ENCODE data around the gene SLC7A6OS.
A peak's percentile ranks its signal among the peaks of the same experiment; 100 is the strongest.

SLC7A6OS gene

GRCh38 chr16:68310774-68311511, at the start of gene SLC7A6OS, which contains the start of gene PRMT7:
Gene SLC7A6OS (minus strand): TSS chr16:68310946. CDS start chr16:68310926, 20 bp downstream.
Gene PRMT7 (plus strand): TSS chr16:68311019. CDS start chr16:68315980, 4,961 bp downstream.
- Histone ChIP-seq H3K36me3 (ENCODE audit: insufficient read depth, low read length) (0 out of 2 replicates have a peak, but pooled peaks cover 2% of the 10 kb centered on the region), H3K9me3 (ENCODE audit: control insufficient read depth, insufficient read depth, low read length) (no peaks in the 10 kb centered on the region), H3K9ac (ENCODE audit: low read depth, low read length) (peak within 1 kb of the TSS; percentile 88), H3K4me1 (ENCODE audit: insufficient read depth, low read length) (peaks cover 14% of the 10 kb centered on the region)

- Histone ChIP-seq H3K4me1 (ENCODE audit: insufficient read depth, low read length) (no peaks in the 10 kb centered on the region; the same call in 1 of the 2 replicates), H3K36me3 (ENCODE audit: insufficient read depth, low read length) (no peaks in the 10 kb centered on the region; the same call in none of the 2 replicates), H3K9ac (ENCODE audit: low read depth, low read length) (no peak overlapping the region), H3K9me3 (ENCODE audit: control insufficient read depth, insufficient read depth, low read length) (no peaks in the 10 kb centered on the region)
Observed at GRCh38 chr16:68359398-68360191, 48.8 kb upstream of the SLC7A6OS start.

- no peak overlapping the region for H3K9ac ChIP-seq (ENCODE audit: low read depth, low read length)
- H3K36me3 ChIP-seq (ENCODE audit: insufficient read depth, low read length), result no peaks in the 10 kb centered on the region; the same call in none of the 2 replicates
- no peaks in the 10 kb centered on the region for H3K9me3 ChIP-seq (ENCODE audit: control insufficient read depth, insufficient read depth, low read length)
- no peaks in the 10 kb centered on the region; the same call in 1 of the 2 replicates for H3K4me1 ChIP-seq (ENCODE audit: insufficient read depth, low read length)
Observed at GRCh38 chr16:68358951-68359350, 48.2 kb upstream of the SLC7A6OS start.

GRCh38 chr16:68357923-68358322, 47.2 kb upstream of the SLC7A6OS start:
- Histone ChIP-seq H3K9ac (ENCODE audit: low read depth, low read length) (no peak overlapping the region), H3K9me3 (ENCODE audit: control insufficient read depth, insufficient read depth, low read length) (no peaks in the 10 kb centered on the region), H3K4me1 (ENCODE audit: insufficient read depth, low read length) (no peaks in the 10 kb centered on the region; the same call in 1 of the 2 replicates), H3K36me3 (ENCODE audit: insufficient read depth, low read length) (no peaks in the 10 kb centered on the region; the same call in none of the 2 replicates)

GRCh38 chr16:68357521-68357922, 46.8 kb upstream of the SLC7A6OS start:
- H3K9ac ChIP-seq (ENCODE audit: low read depth, low read length), result no peak overlapping the region
- H3K9me3 ChIP-seq (ENCODE audit: control insufficient read depth, insufficient read depth, low read length), result no peaks in the 10 kb centered on the region

GRCh38 chr16:68356919-68357286, 46.2 kb upstream of the SLC7A6OS start:
- Histone ChIP-seq H3K4me1 (ENCODE audit: insufficient read depth, low read length) (no peaks in the 10 kb centered on the region; the same call in 1 of the 2 replicates), H3K9ac (ENCODE audit: low read depth, low read length) (no peak overlapping the region), H3K9me3 (ENCODE audit: control insufficient read depth, insufficient read depth, low read length) (no peaks in the 10 kb centered on the region), H3K36me3 (ENCODE audit: insufficient read depth, low read length) (no peaks in the 10 kb centered on the region; the same call in none of the 2 replicates)

More at GRCh38 chr16:68357521-68357922, 46.8 kb upstream of the SLC7A6OS start:
- no peaks in the 10 kb centered on the region; the same call in none of the 2 replicates for H3K36me3 ChIP-seq (ENCODE audit: insufficient read depth, low read length)
- no peaks in the 10 kb centered on the region; the same call in 1 of the 2 replicates for H3K4me1 ChIP-seq (ENCODE audit: insufficient read depth, low read length)

GRCh38 chr16:68356249-68356918, 45.6 kb upstream of the SLC7A6OS start:
- Histone ChIP-seq H3K36me3 (ENCODE audit: insufficient read depth, low read length) (no peaks in the 10 kb centered on the region; the same call in none of the 2 replicates), H3K4me1 (ENCODE audit: insufficient read depth, low read length) (no peaks in the 10 kb centered on the region; the same call in 1 of the 2 replicates), H3K9me3 (ENCODE audit: control insufficient read depth, insufficient read depth, low read length) (no peaks in the 10 kb centered on the region), H3K9ac (ENCODE audit: low read depth, low read length) (no peak overlapping the region)

GRCh38 chr16:68355447-68356248, 44.9 kb upstream of the SLC7A6OS start:
- no peaks in the 10 kb centered on the region for H3K9me3 ChIP-seq (ENCODE audit: control insufficient read depth, insufficient read depth, low read length)
- H3K9ac ChIP-seq (ENCODE audit: low read depth, low read length), result no peak overlapping the region
- no peaks in the 10 kb centered on the region for H3K4me1 ChIP-seq (ENCODE audit: insufficient read depth, low read length)
- no peaks in the 10 kb centered on the region; the same call in none of the 2 replicates for H3K36me3 ChIP-seq (ENCODE audit: insufficient read depth, low read length)

GRCh38 chr16:68354816-68355215, 44.1 kb upstream of the SLC7A6OS start:
- no peaks in the 10 kb centered on the region for H3K9me3 ChIP-seq (ENCODE audit: control insufficient read depth, insufficient read depth, low read length)
- H3K4me1 ChIP-seq (ENCODE audit: insufficient read depth, low read length), result no peaks in the 10 kb centered on the region
- no peak overlapping the region for H3K9ac ChIP-seq (ENCODE audit: low read depth, low read length)
- H3K36me3 ChIP-seq (ENCODE audit: insufficient read depth, low read length), result peaks cover 2% of the 10 kb centered on the region

- Histone ChIP-seq H3K4me1 (ENCODE audit: insufficient read depth, low read length) (no peaks in the 10 kb centered on the region), H3K36me3 (ENCODE audit: insufficient read depth, low read length) (peaks cover 2% of the 10 kb centered on the region), H3K9me3 (ENCODE audit: control insufficient read depth, insufficient read depth, low read length) (no peaks in the 10 kb centered on the region), H3K9ac (ENCODE audit: low read depth, low read length) (no peak overlapping the region)
Observed at GRCh38 chr16:68353366-68353765, 42.6 kb upstream of the SLC7A6OS start.

- H3K36me3 ChIP-seq (ENCODE audit: insufficient read depth, low read length), result peaks cover 5% of the 10 kb centered on the region
- no peaks in the 10 kb centered on the region for H3K9me3 ChIP-seq (ENCODE audit: control insufficient read depth, insufficient read depth, low read length)
- no peak overlapping the region for H3K9ac ChIP-seq (ENCODE audit: low read depth, low read length)
- H3K4me1 ChIP-seq (ENCODE audit: insufficient read depth, low read length), result no peaks in the 10 kb centered on the region
Observed at GRCh38 chr16:68351991-68352431, 41.3 kb upstream of the SLC7A6OS start.

GRCh38 chr16:68351463-68351862, 40.7 kb upstream of the SLC7A6OS start:
- no peak overlapping the region for H3K9ac ChIP-seq (ENCODE audit: low read depth, low read length)
- H3K4me1 ChIP-seq (ENCODE audit: insufficient read depth, low read length), result no peaks in the 10 kb centered on the region
- H3K9me3 ChIP-seq (ENCODE audit: control insufficient read depth, insufficient read depth, low read length), result no peaks in the 10 kb centered on the region
- H3K36me3 ChIP-seq (ENCODE audit: insufficient read depth, low read length), result peaks cover 5% of the 10 kb centered on the region; the same call in 1 of the 2 replicates

GRCh38 chr16:68350813-68351350, 40.1 kb upstream of the SLC7A6OS start:
- peaks cover 5% of the 10 kb centered on the region; the same call in 1 of the 2 replicates for H3K36me3 ChIP-seq (ENCODE audit: insufficient read depth, low read length)
- H3K9ac ChIP-seq (ENCODE audit: low read depth, low read length), result no peak overlapping the region
- no peaks in the 10 kb centered on the region for H3K4me1 ChIP-seq (ENCODE audit: insufficient read depth, low read length)
- H3K9me3 ChIP-seq (ENCODE audit: control insufficient read depth, insufficient read depth, low read length), result no peaks in the 10 kb centered on the region
